ENCODE data around the gene SLC12A6. TPM values are rescaled to one million over a fixed set of nuclear protein-coding genes. Genes with fewer than 3 reads are reported as not detected.

Gene SLC12A6
- total RNA-seq, 2 donors from 2014 or later = 58.3 to 82.9 TPM

DNA sequence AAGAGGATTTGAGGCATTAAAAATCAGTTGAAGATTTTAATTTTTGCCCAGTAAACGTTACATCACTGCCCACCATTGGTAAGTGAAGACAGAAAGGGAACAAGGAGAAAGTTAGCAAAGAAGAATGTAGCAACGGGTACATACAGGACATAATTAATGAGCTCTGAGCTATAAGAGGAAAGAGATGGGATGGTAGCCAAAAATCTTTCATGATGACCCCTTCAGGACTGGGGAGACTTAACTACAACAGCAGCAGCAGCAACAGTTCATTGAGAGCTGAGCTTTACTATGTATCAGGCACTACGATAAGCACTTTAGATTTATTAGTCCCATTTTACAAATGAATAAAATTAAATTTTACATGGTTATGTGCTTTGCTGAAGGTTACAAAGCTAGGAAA is 94.4 kb downstream of the SLC12A6 start:
- Histone ChIP-seq H3K27me3 (replicated peaks; ENCODE audit: insufficient read depth) (no peaks in the 10 kb centered on the region), H3K27ac (no peak overlapping the region), H3K9me3 (no peaks in the 10 kb centered on the region), H3K4me1 (ENCODE audit: control insufficient read depth in 1 of 2, low read depth in 2 of 2) (no peaks in the 10 kb centered on the region), H3K4me3 (no peak overlapping the region), H3K36me3 (peaks cover 31% of the 10 kb centered on the region)
- no peak for DNase-seq (ENCODE audit: low spot score)
- TF ChIP-seq, protein P1, sequence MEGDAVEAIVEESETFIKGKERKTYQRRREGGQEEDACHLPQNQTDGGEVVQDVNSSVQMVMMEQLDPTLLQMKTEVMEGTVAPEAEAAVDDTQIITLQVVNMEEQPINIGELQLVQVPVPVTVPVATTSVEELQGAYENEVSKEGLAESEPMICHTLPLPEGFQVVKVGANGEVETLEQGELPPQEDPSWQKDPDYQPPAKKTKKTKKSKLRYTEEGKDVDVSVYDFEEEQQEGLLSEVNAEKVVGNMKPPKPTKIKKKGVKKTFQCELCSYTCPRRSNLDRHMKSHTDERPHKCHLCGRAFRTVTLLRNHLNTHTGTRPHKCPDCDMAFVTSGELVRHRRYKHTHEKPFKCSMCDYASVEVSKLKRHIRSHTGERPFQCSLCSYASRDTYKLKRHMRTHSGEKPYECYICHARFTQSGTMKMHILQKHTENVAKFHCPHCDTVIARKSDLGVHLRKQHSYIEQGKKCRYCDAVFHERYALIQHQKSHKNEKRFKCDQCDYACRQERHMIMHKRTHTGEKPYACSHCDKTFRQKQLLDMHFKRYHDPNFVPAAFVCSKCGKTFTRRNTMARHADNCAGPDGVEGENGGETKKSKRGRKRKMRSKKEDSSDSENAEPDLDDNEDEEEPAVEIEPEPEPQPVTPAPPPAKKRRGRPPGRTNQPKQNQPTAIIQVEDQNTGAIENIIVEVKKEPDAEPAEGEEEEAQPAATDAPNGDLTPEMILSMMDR (IDR thresholded peaks at IDR 0.05) = no peak
- no peak for ATAC-seq (ENCODE audit: insufficient number of reproducible peaks, low FRiP score, low read depth)

DNA sequence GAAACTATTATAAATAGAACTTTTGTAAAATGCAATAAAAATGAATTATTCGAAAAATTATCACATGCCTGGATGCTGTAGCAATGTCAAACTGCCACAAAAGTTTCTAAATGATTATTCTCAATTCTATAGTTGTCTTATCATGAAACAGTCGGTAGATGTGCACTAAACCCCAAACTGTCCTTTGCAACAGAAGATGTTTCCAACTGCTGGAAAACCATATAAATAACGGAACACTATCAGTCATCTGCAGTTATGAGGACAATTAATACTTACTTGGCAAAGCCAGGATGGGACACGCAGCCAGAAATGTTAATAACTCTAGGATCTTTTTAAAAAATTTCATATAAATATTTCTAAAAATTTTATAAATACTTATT is 95.3 kb downstream of the SLC12A6 start:
- no peaks in the 10 kb centered on the region for H3K27me3 ChIP-seq (replicated peaks; ENCODE audit: insufficient read depth)
- H3K4me3 ChIP-seq = no peak overlapping the region
- H3K4me1 ChIP-seq (ENCODE audit: control insufficient read depth in 1 of 2, low read depth in 2 of 2) = no peaks in the 10 kb centered on the region
- TF ChIP-seq, protein P1 (IDR thresholded peaks at IDR 0.05) = no peak
- DNase-seq (ENCODE audit: low spot score) (no peak), ATAC-seq (ENCODE audit: insufficient number of reproducible peaks, low FRiP score, low read depth) (no peak)
- H3K9me3 ChIP-seq = no peaks in the 10 kb centered on the region
- H3K27ac ChIP-seq = no peak overlapping the region
- H3K36me3 ChIP-seq = peaks cover 39% of the 10 kb centered on the region

DNA sequence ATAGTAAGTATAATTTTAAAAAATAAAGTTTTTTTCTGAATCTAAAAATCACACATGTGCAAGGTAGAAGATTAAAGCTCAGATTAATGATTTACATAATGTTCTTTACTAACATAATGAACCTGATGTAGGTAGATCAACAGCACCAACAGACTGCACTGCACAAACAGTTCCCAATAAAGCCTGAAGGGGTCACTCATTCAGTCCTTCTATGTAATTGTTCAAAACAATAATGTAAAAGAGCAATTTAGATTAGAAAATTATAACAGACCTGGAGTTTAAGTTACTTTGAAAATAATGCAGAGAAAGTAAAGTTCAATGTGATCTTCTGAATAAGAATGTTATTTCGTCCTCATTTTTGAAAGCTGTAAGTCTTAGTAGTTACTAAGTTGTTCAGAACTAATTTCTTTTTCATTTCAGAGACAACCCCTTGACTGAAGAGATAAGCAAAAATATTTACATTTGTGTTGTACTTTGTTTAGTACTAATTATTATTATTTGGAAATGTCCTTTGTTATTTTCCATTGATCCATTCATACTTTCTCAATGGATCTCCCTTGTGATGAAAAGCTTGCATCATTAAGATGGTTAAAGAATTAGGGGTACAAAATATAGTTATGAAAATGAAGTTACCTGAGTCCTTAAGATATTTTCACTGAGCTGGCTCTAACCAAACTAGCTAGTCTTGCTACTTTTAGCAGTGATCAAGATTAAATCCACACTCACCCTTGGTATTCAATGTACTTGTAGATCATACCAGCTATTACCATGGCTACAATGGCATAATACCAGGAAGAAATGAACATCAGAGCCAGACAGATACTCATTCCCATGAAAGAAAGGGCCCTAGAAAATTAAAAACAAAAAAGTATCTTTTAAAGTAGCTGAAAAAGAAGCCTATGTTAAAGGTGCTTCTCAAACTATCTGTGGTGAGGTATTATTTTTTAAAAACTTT is 95.9 kb downstream of the SLC12A6 start:
- TF ChIP-seq, protein P1 (IDR thresholded peaks at IDR 0.05) = peak; percentile 82
- no peaks in the 10 kb centered on the region for H3K4me1 ChIP-seq (ENCODE audit: control insufficient read depth in 1 of 2, low read depth in 2 of 2)
- no peaks in the 10 kb centered on the region for H3K27me3 ChIP-seq (replicated peaks; ENCODE audit: insufficient read depth)
- peaks cover 44% of the 10 kb centered on the region for H3K36me3 ChIP-seq
- H3K9me3 ChIP-seq = no peaks in the 10 kb centered on the region
- no peak overlapping the region for H3K27ac ChIP-seq
- DNase-seq (ENCODE audit: low spot score) (no peak), ATAC-seq (ENCODE audit: insufficient number of reproducible peaks, low FRiP score, low read depth) (no peak)
- no peak overlapping the region for H3K4me3 ChIP-seq

DNA sequence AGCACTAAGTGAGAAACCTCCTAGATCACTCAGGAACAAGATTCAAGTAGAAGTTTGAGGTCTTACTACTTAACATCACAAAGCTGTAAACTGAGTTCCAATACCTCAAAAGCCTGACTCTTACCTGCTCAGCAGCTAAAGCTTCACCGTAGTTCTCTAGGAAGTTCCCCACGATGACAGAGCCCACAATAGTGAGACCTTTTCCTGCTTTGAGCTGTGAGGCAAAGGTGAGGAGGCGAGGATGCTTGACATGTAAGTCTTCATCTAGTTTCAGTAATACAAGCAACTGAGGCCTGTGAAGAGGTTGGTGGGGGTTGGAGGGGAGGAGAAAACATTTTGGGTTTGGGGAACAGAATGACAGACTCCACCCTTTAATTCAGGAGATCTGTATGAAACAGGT is 97.0 kb downstream of the SLC12A6 start:
- H3K9me3 ChIP-seq = no peaks in the 10 kb centered on the region
- DNase-seq (ENCODE audit: low spot score) = no peak
- no peaks in the 10 kb centered on the region for H3K4me1 ChIP-seq (ENCODE audit: control insufficient read depth in 1 of 2, low read depth in 2 of 2)
- no peak overlapping the region for H3K27ac ChIP-seq
- H3K4me3 ChIP-seq = no peak overlapping the region
- H3K27me3 ChIP-seq (replicated peaks; ENCODE audit: insufficient read depth) = no peaks in the 10 kb centered on the region
- peaks cover 50% of the 10 kb centered on the region for H3K36me3 ChIP-seq
- TF ChIP-seq, protein P1 (IDR thresholded peaks at IDR 0.05) = no peak
- no peak for ATAC-seq (ENCODE audit: insufficient number of reproducible peaks, low FRiP score, low read depth)

DNA sequence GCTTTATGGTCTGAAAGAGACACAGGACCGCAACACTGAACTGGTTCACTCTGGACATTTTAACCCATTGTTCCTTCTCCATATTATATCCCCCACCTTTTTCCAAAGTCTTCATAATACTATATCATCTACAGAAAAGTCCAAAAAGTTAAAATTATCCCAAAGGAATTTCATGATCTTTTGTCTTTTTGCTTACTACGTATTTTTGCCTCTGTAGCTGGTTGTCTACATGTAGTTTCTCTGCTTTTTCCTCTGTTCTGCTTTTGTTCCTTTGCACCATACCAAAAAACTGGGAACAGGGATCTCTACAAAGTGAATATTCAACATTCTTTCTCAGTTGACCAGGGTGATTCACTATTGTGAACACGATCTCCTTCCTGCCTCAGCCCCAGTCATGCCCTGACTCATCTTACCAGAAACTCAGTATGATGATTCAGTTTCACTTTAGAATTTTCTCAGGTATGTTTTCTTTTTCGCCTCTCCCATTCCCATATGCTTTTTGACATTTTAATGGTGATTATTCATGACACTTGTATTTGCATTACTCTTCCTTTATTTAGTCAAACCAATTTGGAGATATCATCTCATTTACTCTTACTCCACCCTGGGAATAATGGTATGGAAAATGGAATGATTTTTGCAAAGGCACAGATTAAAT is 98.3 kb downstream of the SLC12A6 start:
- Histone ChIP-seq H3K36me3 (peaks cover 46% of the 10 kb centered on the region), H3K27me3 (replicated peaks; ENCODE audit: insufficient read depth) (no peaks in the 10 kb centered on the region), H3K9me3 (no peaks in the 10 kb centered on the region), H3K27ac (peak overlapping the region in 1 of 2 donors; percentile 34), H3K4me1 (ENCODE audit: control insufficient read depth in 1 of 2, low read depth in 2 of 2) (no peaks in the 10 kb centered on the region), H3K4me3 (no peak overlapping the region)
- TF ChIP-seq, protein P1 (IDR thresholded peaks at IDR 0.05) = no peak
- ATAC-seq (ENCODE audit: insufficient number of reproducible peaks, low FRiP score, low read depth) (peak; percentile 54), DNase-seq (ENCODE audit: low spot score) (no peak)

All from thoracic aorta (tissue), 2 donors.